Stimulated activated CD4-positive, alpha-beta T cell treated with anti-CD3 and anti-CD28 coated beads, Interleukin-2, amount 100 ng/mL, for 48 hours (primary cell): ENCODE measurements around the gene TMTC1.

Source experiments
- DNase-seq, 2 donors: peaks; one replicate each; pipeline ENCODE4 v3.0.0-alpha.2; 2020

The TMTC1 gene

DNA sequence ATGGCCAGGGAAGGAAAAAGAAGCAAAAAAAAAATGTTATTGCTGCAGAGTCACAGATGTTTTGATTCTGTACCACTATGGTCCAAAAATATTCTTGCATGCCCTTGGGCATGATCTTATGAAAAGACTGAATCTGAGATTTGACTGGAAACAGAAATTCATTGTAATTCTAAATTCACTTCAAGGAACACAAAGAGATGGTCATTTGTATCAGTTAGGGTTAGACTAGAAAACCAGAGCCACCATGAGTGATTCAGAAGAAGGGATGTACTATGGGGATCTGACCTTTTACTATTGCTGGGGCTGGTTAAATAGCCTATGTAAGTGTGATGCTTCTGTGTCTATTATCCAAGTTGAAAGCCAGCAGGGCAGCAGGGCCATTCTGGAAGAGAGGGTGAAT, 5.2 kb downstream of the TMTC1 start:
- no peak for DNase-seq

GRCh38 chr12:29773076-29773475, 10.7 kb downstream of the TMTC1 start:
- DNase-seq: no peak

DNA sequence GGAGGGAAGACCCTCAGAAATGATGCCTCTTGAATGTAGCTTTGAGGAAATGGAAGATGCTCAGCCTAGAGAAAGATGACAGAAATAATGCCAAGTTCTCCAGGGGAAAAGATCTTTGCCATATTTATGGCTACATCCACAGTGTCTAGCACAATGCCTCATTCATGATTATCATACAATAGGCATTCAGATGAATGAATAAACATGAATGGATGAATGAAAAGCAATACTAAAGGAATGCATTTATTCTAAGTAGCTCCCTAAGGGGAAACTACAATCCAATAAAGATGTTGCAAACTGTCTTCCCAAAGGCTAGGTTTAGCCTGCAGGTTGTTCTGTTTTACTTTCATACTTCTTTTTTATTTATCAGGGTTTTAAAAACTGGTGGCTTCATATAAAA, 12.0 kb downstream of the TMTC1 start:
- no peak for DNase-seq

- DNase-seq: no peak
Measured at GRCh38 chr12:29771165-29771564, 12.6 kb downstream of the TMTC1 start.

DNA sequence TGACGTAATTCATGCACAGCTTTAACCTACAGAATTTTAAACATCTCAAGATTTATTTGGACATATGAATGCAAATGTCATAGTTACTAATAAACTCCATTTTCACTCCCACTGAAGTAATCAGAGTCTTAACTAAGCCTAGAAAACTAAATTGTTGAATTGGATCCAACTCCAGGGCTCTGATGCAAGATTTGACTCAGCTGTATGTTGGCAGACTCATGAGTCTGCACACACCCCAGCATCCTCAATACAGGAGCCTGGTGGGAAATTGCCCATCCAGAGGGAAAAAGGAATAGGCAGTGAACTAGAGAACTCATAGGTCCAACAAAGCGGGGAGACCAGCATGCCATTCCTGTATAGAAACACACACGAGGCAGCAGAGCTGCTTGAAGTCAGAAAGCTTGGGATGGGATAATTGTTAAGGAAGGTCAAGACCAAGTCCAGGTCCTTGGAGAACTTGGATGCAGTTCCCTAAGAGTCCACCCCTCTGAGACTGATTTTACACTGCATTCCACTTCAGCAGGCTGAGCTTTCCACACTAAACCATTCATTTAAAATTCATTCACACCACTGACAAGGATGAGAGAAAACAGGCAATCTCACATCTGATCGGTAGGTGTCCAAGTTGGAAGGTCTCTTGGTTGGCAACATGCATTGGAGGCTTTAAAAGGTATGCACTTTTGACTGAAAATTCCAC, 14.4 kb downstream of the TMTC1 start:
- DNase-seq: no peak

- DNase-seq: no peak
Measured at GRCh38 chr12:29768372-29768771, 15.4 kb downstream of the TMTC1 start.

DNA sequence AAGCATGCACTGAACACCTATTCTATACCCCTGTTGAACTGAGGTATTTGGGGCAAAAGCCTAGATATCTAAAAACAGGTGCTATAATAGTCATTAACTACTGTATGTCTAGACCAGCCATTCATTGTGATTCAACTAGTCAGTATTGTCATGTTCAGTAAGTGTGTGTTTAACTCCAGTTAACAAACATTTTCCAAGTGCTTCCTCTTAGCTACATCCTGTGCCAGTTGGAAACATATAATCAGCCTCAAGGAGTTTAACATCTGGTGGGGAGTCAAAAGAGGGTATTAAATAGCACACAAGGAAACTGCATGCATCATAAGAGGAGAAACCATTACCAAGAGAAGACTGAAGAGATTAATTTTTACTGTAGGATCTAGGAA, 20.4 kb downstream of the TMTC1 start:
- DNase-seq: no peak

DNA sequence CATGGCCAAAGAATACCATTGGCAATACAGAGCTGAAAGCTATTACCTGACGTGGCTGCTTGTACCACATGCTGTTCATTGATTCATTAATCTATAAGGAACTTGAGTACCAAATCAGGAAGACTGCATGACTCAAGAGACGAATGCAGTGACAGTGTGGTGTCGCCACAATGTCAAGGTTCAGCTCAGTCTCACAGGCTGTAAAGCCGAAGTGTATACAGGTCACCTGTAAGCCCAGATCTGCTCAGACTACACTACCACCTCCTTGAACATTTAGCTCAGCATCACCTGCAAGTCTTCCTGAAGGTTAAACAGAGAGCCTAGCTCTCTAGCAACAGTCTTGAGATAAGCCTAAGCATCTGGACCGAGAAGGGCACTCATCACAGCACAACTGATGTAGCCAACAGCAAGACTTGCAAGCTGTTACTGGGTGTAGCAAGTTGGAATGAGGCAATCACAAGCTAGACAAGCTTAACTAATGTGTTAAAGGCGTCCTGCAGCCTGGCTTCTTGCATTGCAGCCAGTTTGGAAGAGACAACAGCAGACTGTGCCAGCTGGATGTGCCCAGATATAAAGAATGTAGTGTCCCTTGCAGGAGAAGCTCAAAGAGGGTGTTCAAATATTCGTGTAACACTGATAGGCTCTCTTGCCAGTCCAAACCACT, 21.0 kb downstream of the TMTC1 start:
- DNase-seq: no peak

- DNase-seq: no peak
Measured at GRCh38 chr12:29759950-29760349, 23.8 kb downstream of the TMTC1 start.

DNA sequence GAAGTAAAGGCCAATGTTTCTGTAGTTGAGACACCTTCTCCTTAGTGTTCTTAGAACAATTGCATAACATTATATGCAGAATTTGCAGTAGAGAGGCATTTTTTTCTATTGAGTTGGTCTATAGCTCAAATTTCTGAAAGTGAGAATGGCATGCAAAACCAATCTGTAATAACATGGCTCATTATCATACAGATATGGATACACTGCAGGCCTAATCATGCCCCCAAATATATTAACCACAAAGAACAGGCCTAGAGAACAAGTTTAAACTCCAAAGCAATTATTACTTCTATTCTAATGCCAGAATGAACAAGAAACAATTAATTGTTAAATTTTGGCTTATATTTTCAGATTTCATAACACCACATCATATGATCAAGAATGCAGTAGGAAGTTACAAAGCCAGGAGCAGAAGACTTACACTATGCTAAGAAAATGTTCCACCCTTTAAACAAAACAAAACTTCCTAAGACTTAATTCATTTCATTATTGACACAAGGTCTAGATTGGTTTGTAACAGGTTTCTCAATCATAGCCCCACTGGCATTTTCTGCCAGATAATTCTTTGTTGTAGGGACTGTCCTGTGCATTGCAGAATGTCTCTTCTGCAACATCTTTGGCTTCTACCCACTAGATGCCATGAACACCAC, 26.9 kb downstream of the TMTC1 start:
- no peak for DNase-seq

DNA sequence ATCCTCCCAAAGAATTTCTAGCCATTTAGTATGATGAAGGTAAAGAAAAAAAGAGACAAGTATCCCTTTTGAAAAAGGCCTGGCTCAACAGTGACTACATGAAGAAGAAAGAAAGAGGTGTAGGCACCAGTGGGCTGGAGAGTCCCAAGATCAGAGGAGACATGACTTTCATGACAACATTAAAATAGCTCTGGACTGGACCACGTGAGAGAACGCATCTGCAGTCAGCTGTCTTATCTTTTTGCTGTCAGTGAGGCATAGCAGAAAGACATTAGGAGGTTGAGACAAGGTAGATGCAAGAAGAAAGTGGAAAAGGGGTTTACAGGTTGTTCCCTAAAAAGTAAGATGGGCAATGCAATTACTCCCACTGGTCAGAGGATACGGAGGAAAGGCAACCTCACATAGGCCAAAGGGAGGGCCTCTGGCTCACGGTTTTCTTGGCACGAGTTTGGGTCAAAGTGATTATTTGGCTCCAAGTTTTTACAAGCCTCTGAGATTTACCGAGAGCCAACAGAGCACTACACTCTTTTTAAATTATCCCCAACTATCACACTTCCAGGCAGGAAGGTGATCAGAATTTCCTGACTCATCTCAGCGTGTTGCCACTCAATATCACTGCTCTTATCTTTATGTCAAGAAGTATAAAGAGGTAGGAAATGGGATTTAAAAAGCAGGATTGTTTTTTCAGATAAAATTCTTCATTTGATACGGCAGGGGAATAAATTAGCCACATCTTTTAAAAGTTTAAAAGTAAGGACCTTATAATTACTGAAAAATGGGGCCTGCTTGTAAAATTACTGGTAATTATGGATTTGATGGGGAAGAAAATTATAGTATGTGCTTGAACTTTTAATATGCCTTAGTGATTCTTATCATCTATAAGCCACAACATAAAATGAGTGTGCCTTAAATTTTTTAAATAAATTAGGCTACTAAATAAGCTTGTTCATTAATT, 29.2 kb downstream of the TMTC1 start:
- DNase-seq: no peak

- no peak for DNase-seq
Measured at GRCh38 chr12:29752121-29752520, 31.6 kb downstream of the TMTC1 start.

- DNase-seq: no peak
Measured at GRCh38 chr12:29751676-29752075, 32.1 kb downstream of the TMTC1 start.

GRCh38 chr12:29750928-29751220, 32.9 kb downstream of the TMTC1 start:
- no peak for DNase-seq

- DNase-seq: no peak
Measured at GRCh38 chr12:29750131-29750927, 33.4 kb downstream of the TMTC1 start.

DNA sequence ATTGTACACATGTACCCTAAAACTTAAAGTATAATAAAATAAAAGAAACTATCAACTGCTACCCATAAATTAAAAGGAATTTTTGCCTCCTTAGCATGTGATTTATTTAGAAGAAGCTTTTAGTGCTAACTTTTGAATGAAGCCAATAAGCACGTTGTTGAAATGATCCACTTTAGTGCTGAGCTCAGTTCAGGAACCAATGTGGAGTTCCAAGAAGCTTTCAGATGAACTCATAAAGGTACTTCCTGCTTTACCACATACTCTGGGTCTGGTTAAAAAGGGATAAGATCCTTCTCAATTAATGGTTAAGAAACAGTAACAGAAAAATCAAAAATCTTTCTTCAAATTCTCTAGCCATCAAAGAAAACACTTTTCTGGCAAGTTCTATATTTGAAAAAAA, 39.4 kb downstream of the TMTC1 start:
- DNase-seq: no peak

GRCh38 chr12:29743801-29744200, 39.9 kb downstream of the TMTC1 start:
- DNase-seq: no peak

- no peak for DNase-seq
Measured at GRCh38 chr12:29743077-29743476, 40.7 kb downstream of the TMTC1 start.

- DNase-seq: no peak
Measured at GRCh38 chr12:29742646-29743045, 41.1 kb downstream of the TMTC1 start.

DNA sequence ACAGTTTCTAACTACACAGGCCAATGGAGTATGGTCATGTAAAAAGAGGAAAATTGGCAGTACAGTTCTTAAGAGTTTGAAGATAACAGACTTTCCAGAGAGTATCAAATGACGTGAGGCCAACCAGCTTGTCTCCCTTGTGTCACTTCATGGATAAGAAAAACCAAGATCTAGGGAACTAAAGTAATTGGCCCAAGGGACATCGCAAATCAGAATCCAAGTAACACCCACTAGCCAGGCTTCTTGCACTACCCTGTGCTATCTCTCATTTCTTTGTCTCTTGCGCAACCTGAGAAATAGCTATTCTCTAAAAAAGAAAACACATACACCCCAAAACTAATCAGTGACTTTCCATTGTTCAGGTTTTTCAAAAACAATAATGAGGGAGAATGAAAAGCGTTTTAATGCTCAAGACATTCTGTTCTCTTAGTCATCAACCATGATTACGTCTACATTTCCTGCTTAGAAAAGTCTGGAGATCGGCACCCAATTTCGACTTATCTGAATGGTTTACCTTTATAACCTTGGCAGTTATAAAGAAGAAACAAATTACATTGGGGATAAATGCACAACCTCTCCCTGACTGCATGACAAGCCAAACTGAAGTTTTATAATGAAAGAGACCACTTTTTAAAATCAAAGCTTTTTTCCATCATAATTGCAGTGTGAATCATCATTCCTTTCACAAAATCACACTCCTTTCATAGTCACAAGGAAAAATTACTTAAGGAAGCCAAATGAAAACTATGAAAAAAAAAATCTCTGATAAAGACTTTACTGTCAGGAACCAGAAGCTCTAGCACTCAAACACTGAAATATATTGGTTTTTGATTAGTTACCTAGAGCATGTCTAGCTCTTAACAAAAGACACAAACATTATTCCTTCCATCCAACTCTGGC, 42.1 kb downstream of the TMTC1 start:
- DNase-seq: no peak

GRCh38 chr12:29739279-29739991, 44.3 kb downstream of the TMTC1 start:
- DNase-seq: no peak
